GM12875 (cell line): Measurements from ENCODE around the gene LCN1.
A peak's percentile ranks its signal among the peaks of the same experiment; 100 is the strongest.

Experiments used
- H3K4me3 ChIP-seq: one replicate; pipeline ENCODE4 v1.5.1; 2011; ENCODE audit warnings: low read depth, low read length, control low read depth
- CTCF ChIP-seq: IDR thresholded peaks from 2 replicates; pipeline ENCODE4 v1.5.1; 2011; ENCODE audit warnings: low read depth, mild to moderate bottlenecking, control low read depth, inconsistent platforms, low read length, moderate library complexity, borderline replicate concordance; ENCODE audit not compliant: insufficient read depth

The LCN1 gene

GRCh38 chr9:135498381-135499126, 22.7 kb upstream of the LCN1 start:
- no peak for TF ChIP-seq CTCF

GRCh38 chr9:135499326-135500070, 21.7 kb upstream of the LCN1 start:
- TF ChIP-seq CTCF, result no peak
- peak overlapping the region; percentile 96 for H3K4me3 ChIP-seq

More at GRCh38 chr9:135498381-135499126, 22.7 kb upstream of the LCN1 start:
- H3K4me3 ChIP-seq, result no peak overlapping the region

- peak overlapping the region; percentile 96 for H3K4me3 ChIP-seq
These were observed 21.1 kb upstream of the LCN1 start for GRCh38 chr9:135500071-135500524.

GRCh38 chr9:135500525-135501260, 20.5 kb upstream of the LCN1 start, which contains the start of gene MRPS2:
MRPS2 (plus strand) TSS chr9:135500682; CDS start chr9:135500711, 29 bp downstream.
- H3K4me3 ChIP-seq, result peak within 1 kb of the TSS; percentile 96
- peak; percentile 96 for TF ChIP-seq CTCF

More at GRCh38 chr9:135500071-135500524, 21.1 kb upstream of the LCN1 start:
- TF ChIP-seq CTCF, result no peak

GRCh38 chr9:135501261-135502167, 19.7 kb upstream of the LCN1 start:
- H3K4me3 ChIP-seq, result peak overlapping the region; percentile 96
- no peak for TF ChIP-seq CTCF
